SU-DHL-6 (cell line): ENCODE results near the gene SORCS2.

Experiments used
- H2AFZ ChIP-seq: fragments of 200-600 bp; sonication (generic); 2 replicates; pipeline ENCODE4 v1.6.1; 2014; ENCODE audit warnings: low read depth, mild to moderate bottlenecking, moderate library complexity, mixed read lengths, antibody characterized with exemption, low read length; ENCODE audit not compliant: severe bottlenecking
- H3F3A ChIP-seq: fragments of 200-600 bp; shearing (Covaris generic); 2 replicates; pipeline ENCODE4 v1.6.0; 2016; ENCODE audit warnings: antibody characterized with exemption, mild to moderate bottlenecking; ENCODE audit not compliant: insufficient read depth
- H3K27ac ChIP-seq: fragments of 200-600 bp; sonication (generic); 2 replicates; pipeline ENCODE4 v1.5.1; 2016; ENCODE audit warnings: low read depth, mild to moderate bottlenecking, low read length, moderate library complexity, mixed read lengths
- H3K27me3 ChIP-seq: fragments of 200-600 bp; sonication (generic), shearing (Covaris generic); 2 replicates; pipeline ENCODE4 v1.6.0; 2014; ENCODE audit warnings: mild to moderate bottlenecking, low read length
- H3K36me3 ChIP-seq: fragments of 200-600 bp; sonication (generic); 2 replicates; pipeline ENCODE4 v1.6.1; 2014; ENCODE audit warnings: mild to moderate bottlenecking, low read length, mixed read lengths
- H3K4me2 ChIP-seq: fragments of 300-600, 200-600 bp; shearing (Covaris generic), sonication (generic); 2 replicates; pipeline ENCODE4 v1.6.0; 2014; ENCODE audit warnings: low read length, low read depth, mild to moderate bottlenecking; ENCODE audit not compliant: poor library complexity, severe bottlenecking
- H3K4me3 ChIP-seq: fragments of 200-600 bp; sonication (generic); 2 replicates; pipeline ENCODE4 v1.5.1; 2014; ENCODE audit warnings: antibody characterized with exemption, low read length, mild to moderate bottlenecking, mixed read lengths; ENCODE audit not compliant: insufficient read depth, poor library complexity, severe bottlenecking
- H3K79me2 ChIP-seq: fragments of 200-600 bp; sonication (generic); 2 replicates; pipeline ENCODE4 v1.6.1; 2014; ENCODE audit warnings: mild to moderate bottlenecking, low read length, moderate library complexity; ENCODE audit not compliant: insufficient read depth
- H3K9ac ChIP-seq: fragments of 200-600 bp; sonication (generic); 2 replicates; pipeline ENCODE4 v1.7.0; 2014; ENCODE audit warnings: mild to moderate bottlenecking, low read length
- H3K9me2 ChIP-seq: fragments of 200-600 bp; sonication (generic); replicated peaks from 2 replicates; pipeline ENCODE4 v1.6.1; 2014; ENCODE audit warnings: low read length; ENCODE audit not compliant: insufficient read depth
- H3K9me3 ChIP-seq: fragments of 200-600 bp; sonication (generic); 2 replicates; pipeline ENCODE4 v1.6.1; 2014; ENCODE audit warnings: low read length, mixed read lengths; ENCODE audit not compliant: insufficient read depth
- H4K20me1 ChIP-seq: fragments of 200-600 bp; sonication (generic); 2 replicates; pipeline ENCODE4 v1.6.1; 2014; ENCODE audit warnings: low read depth, mild to moderate bottlenecking, antibody characterized with exemption, low read length, moderate library complexity, mixed read lengths
- EZH2phosphoT487 ChIP-seq: fragments of 200-600 bp; sonication (generic), shearing (Covaris generic); conservative IDR thresholded peaks from 2 replicates; pipeline ENCODE4 v1.6.1; 2018; ENCODE audit warnings: mild to moderate bottlenecking, antibody characterized with exemption, low read length, moderate library complexity, mixed read lengths
- TF ChIP-seq, protein P1 (sequence below): fragments of 200-600 bp; sonication (generic); IDR thresholded peaks from one replicate; pipeline ENCODE4 v1.5.1; 2017; ENCODE audit warnings: antibody characterized with exemption, mild to moderate bottlenecking, low read length, moderate library complexity; ENCODE audit not compliant: insufficient read depth, poor library complexity, severe bottlenecking

The SORCS2 gene

DNA sequence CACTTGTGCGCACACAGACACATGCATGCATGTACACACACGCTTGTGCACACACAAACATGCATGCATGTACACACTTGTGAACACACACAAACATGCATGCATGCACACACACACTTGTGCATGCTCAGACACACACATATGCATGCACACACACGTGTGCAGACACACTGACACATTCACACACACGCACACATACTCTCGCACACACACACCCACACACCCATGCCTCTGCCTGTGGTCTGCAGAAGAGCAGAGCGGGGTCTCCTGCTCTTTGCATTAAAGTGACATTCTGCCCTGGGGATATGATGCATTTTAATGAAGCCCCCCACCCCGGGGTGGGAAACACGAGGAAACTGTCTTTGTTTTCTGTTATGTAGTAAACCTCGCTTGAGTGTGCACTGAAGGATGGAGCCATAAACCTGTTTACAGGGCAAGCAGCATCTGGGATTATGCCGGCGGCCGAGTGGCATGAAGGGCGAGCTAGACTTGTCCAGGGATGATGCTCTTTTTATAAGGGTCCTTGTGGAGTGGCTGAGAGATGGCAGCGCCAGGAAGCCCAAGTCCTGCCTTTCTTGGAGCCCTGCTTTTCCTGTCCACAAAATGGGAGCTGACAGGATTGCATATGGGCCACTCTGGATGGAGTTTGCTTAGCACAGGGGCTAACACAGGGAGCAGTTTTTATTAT lies 224.6 kb downstream of the SORCS2 start:
- H3K9me2 ChIP-seq, result no peaks in the 10 kb centered on the region
- no peaks in the 10 kb centered on the region for H3K27me3 ChIP-seq
- no peak overlapping the region for H3K27ac ChIP-seq
- H3K9ac ChIP-seq, result no peak overlapping the region
- H3F3A ChIP-seq, result no peaks in the 10 kb centered on the region
- no peaks in the 10 kb centered on the region for H4K20me1 ChIP-seq
- H3K79me2 ChIP-seq, result no peaks in the 10 kb centered on the region
- TF ChIP-seq, protein P1, sequence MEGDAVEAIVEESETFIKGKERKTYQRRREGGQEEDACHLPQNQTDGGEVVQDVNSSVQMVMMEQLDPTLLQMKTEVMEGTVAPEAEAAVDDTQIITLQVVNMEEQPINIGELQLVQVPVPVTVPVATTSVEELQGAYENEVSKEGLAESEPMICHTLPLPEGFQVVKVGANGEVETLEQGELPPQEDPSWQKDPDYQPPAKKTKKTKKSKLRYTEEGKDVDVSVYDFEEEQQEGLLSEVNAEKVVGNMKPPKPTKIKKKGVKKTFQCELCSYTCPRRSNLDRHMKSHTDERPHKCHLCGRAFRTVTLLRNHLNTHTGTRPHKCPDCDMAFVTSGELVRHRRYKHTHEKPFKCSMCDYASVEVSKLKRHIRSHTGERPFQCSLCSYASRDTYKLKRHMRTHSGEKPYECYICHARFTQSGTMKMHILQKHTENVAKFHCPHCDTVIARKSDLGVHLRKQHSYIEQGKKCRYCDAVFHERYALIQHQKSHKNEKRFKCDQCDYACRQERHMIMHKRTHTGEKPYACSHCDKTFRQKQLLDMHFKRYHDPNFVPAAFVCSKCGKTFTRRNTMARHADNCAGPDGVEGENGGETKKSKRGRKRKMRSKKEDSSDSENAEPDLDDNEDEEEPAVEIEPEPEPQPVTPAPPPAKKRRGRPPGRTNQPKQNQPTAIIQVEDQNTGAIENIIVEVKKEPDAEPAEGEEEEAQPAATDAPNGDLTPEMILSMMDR, result no peak
- no peak for TF ChIP-seq EZH2phosphoT487
- no peaks in the 10 kb centered on the region for H3K36me3 ChIP-seq
- no peak overlapping the region for H3K4me2 ChIP-seq
- H3K9me3 ChIP-seq, result no peaks in the 10 kb centered on the region
- H3K4me3 ChIP-seq, result no peak overlapping the region
- H2AFZ ChIP-seq, result no peak overlapping the region

DNA sequence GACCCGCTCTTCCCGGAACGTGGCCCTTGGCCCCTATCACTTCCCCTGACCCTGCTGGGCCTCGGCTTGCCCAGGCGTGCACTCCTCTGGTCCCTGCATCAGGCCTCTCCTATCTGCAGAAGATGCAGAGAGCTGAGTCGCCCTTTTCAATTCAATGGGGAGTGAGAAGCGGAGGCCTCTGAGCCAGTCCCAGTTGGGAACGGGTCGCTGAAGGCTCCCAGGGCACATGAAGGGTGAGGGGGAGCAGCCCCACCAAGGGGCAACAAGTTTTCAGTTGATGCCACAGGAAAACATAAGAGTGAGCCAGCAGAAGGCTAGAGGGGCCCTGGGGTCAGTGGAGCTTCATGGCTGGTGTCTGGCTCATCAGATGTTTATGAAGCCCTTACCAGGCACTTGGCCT lies 225.3 kb downstream of the SORCS2 start:
- Histone ChIP-seq H3K4me3 (no peak overlapping the region), H3K79me2 (no peaks in the 10 kb centered on the region), H4K20me1 (no peaks in the 10 kb centered on the region), H3F3A (no peaks in the 10 kb centered on the region), H3K4me2 (no peak overlapping the region), H2AFZ (no peak overlapping the region), H3K27ac (no peak overlapping the region), H3K36me3 (no peaks in the 10 kb centered on the region), H3K9me2 (no peaks in the 10 kb centered on the region), H3K9me3 (no peaks in the 10 kb centered on the region), H3K9ac (no peak overlapping the region), H3K27me3 (no peaks in the 10 kb centered on the region)
- TF ChIP-seq, protein P1, result no peak
- no peak for TF ChIP-seq EZH2phosphoT487

DNA sequence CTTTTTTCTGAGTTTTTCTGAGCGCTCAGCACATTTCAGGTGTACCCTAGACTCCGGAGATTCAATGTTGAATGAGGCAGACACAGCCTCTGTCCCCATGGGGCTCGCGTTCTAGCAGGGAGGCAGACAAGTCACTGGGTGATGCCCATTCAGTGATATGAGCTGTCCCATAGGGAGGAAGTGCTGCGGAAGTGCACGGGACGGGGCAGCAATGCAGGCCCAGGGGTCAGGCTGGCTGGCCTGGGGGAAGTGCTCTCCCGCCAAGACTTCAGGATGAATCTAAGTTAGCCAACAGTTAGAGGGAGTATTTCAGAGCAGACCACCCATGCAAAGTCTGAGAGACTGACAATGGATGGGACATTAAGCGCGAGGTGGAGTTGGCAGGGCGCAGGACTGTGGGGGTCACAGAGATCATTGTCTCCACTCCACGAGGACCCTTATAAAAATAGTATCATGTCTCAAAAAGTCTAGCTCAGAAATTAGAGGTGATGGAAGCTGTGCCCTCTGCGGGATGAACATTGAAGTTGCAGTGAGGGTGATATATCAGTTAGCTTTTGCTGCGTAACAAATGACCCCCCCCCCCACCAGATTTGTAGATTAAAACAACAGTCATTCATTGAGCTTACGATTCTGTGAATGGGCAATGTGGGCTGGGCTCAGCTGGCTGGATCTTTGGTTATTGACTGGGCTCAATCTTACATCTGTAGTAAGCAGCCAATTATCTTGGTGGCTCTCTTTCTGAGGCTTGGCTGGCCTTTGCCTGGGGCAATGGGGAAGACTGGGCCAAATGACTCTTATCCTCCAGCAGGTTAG lies 226.0 kb downstream of the SORCS2 start:
- Histone ChIP-seq H2AFZ (no peak overlapping the region), H3K9ac (no peak overlapping the region), H3K4me2 (no peak overlapping the region), H3K27me3 (no peaks in the 10 kb centered on the region), H3F3A (no peaks in the 10 kb centered on the region), H3K9me2 (no peaks in the 10 kb centered on the region), H3K36me3 (no peaks in the 10 kb centered on the region), H3K9me3 (no peaks in the 10 kb centered on the region), H3K27ac (no peak overlapping the region), H3K79me2 (no peaks in the 10 kb centered on the region), H4K20me1 (no peaks in the 10 kb centered on the region), H3K4me3 (no peak overlapping the region)
- no peak for TF ChIP-seq EZH2phosphoT487
- TF ChIP-seq, protein P1, result no peak
